Measurements from ENCODE around the gene ARL15.

Gene ARL15

GRCh38 chr5:54091307-54092130 is 218.9 kb downstream of the ARL15 start:
- no peak overlapping the region for H3K27ac ChIP-seq (ENCODE audit: low read length)
- H3K9me3 ChIP-seq (ENCODE audit: insufficient read depth, low read length): no peaks in the 10 kb centered on the region
- H3K79me2 ChIP-seq (ENCODE audit: low read length): no peaks in the 10 kb centered on the region
- no peak overlapping the region for H3K4me2 ChIP-seq (ENCODE audit: low read length)
- no peaks in the 10 kb centered on the region for H3K27me3 ChIP-seq (ENCODE audit: low read depth, low read length)
- H3K9ac ChIP-seq (ENCODE audit: low read length): no peak overlapping the region
- H3K36me3 ChIP-seq (replicated peaks; ENCODE audit: low read depth, low read length): no peaks in the 10 kb centered on the region
- peaks cover 4% of the 10 kb centered on the region; the same call in 1 of the 2 replicates for H3K4me1 ChIP-seq (ENCODE audit: low read length)
- TF ChIP-seq CTCF (IDR thresholded peaks at IDR 0.05; ENCODE audit: low read depth, low read length) (no peak), EZH2phosphoT487 (IDR thresholded peaks at IDR 0.05; ENCODE audit: low read depth) (no peak)
- no peak overlapping the region for H2AFZ ChIP-seq (ENCODE audit: low read depth, low read length)
- no peaks in the 10 kb centered on the region for H4K20me1 ChIP-seq (ENCODE audit: insufficient read depth, low read length)
- H3K4me3 ChIP-seq (ENCODE audit: low read length): no peak overlapping the region

- Histone ChIP-seq H4K20me1 (ENCODE audit: insufficient read depth, low read length) (no peaks in the 10 kb centered on the region), H3K27me3 (ENCODE audit: low read depth, low read length) (no peaks in the 10 kb centered on the region), H3K79me2 (ENCODE audit: low read length) (no peaks in the 10 kb centered on the region), H3K4me1 (ENCODE audit: low read length) (no peaks in the 10 kb centered on the region), H3K27ac (ENCODE audit: low read length) (no peak overlapping the region), H2AFZ (ENCODE audit: low read depth, low read length) (no peak overlapping the region), H3K9me3 (ENCODE audit: insufficient read depth, low read length) (no peaks in the 10 kb centered on the region), H3K36me3 (replicated peaks; ENCODE audit: low read depth, low read length) (no peaks in the 10 kb centered on the region), H3K4me3 (ENCODE audit: low read length) (no peak overlapping the region), H3K9ac (ENCODE audit: low read length) (no peak overlapping the region), H3K4me2 (ENCODE audit: low read length) (no peak overlapping the region)
- no peak for TF ChIP-seq EZH2phosphoT487 (IDR thresholded peaks at IDR 0.05; ENCODE audit: low read depth)
- no peak for TF ChIP-seq CTCF (IDR thresholded peaks at IDR 0.05; ENCODE audit: low read depth, low read length)
Observed at GRCh38 chr5:54090495-54091120, 219.8 kb downstream of the ARL15 start.

- no peak overlapping the region for H3K4me3 ChIP-seq (ENCODE audit: low read length)
- no peak overlapping the region for H3K9ac ChIP-seq (ENCODE audit: low read length)
- no peaks in the 10 kb centered on the region for H3K9me3 ChIP-seq (ENCODE audit: insufficient read depth, low read length)
- H3K4me1 ChIP-seq (ENCODE audit: low read length): no peaks in the 10 kb centered on the region
- no peak overlapping the region for H3K4me2 ChIP-seq (ENCODE audit: low read length)
- no peaks in the 10 kb centered on the region for H3K79me2 ChIP-seq (ENCODE audit: low read length)
- H3K27ac ChIP-seq (ENCODE audit: low read length): no peak overlapping the region
- H4K20me1 ChIP-seq (ENCODE audit: insufficient read depth, low read length): no peaks in the 10 kb centered on the region
- no peaks in the 10 kb centered on the region for H3K36me3 ChIP-seq (replicated peaks; ENCODE audit: low read depth, low read length)
- H2AFZ ChIP-seq (ENCODE audit: low read depth, low read length): no peak overlapping the region
- H3K27me3 ChIP-seq (ENCODE audit: low read depth, low read length): no peaks in the 10 kb centered on the region
- TF ChIP-seq EZH2phosphoT487 (IDR thresholded peaks at IDR 0.05; ENCODE audit: low read depth): no peak
- TF ChIP-seq CTCF (IDR thresholded peaks at IDR 0.05; ENCODE audit: low read depth, low read length): no peak
Observed at GRCh38 chr5:54088081-54088480, 222.3 kb downstream of the ARL15 start.

GRCh38 chr5:54087436-54087835 is 222.9 kb downstream of the ARL15 start:
- Histone ChIP-seq H3K9ac (ENCODE audit: low read length) (no peak overlapping the region), H3K4me2 (ENCODE audit: low read length) (no peak overlapping the region), H2AFZ (ENCODE audit: low read depth, low read length) (no peak overlapping the region), H3K4me1 (ENCODE audit: low read length) (no peaks in the 10 kb centered on the region), H3K79me2 (ENCODE audit: low read length) (no peaks in the 10 kb centered on the region), H3K27ac (ENCODE audit: low read length) (no peak overlapping the region), H3K9me3 (ENCODE audit: insufficient read depth, low read length) (no peaks in the 10 kb centered on the region), H3K27me3 (ENCODE audit: low read depth, low read length) (no peaks in the 10 kb centered on the region), H3K4me3 (ENCODE audit: low read length) (no peak overlapping the region), H3K36me3 (replicated peaks; ENCODE audit: low read depth, low read length) (no peaks in the 10 kb centered on the region), H4K20me1 (ENCODE audit: insufficient read depth, low read length) (no peaks in the 10 kb centered on the region)
- TF ChIP-seq EZH2phosphoT487 (IDR thresholded peaks at IDR 0.05; ENCODE audit: low read depth) (no peak), CTCF (IDR thresholded peaks at IDR 0.05; ENCODE audit: low read depth, low read length) (no peak)

Data from OCI-LY3 (cell line).